GM19438 (cell line): ENCODE data around the gene PACS2.

ENCODE experiments used
- ATAC-seq: cut with Tn5 transposase; IDR thresholded peaks from one replicate; pipeline ENCODE4 v1.9.1; 2021; ENCODE audit warnings: low read depth; ENCODE audit not compliant: unreplicated experiment

Gene PACS2

DNA sequence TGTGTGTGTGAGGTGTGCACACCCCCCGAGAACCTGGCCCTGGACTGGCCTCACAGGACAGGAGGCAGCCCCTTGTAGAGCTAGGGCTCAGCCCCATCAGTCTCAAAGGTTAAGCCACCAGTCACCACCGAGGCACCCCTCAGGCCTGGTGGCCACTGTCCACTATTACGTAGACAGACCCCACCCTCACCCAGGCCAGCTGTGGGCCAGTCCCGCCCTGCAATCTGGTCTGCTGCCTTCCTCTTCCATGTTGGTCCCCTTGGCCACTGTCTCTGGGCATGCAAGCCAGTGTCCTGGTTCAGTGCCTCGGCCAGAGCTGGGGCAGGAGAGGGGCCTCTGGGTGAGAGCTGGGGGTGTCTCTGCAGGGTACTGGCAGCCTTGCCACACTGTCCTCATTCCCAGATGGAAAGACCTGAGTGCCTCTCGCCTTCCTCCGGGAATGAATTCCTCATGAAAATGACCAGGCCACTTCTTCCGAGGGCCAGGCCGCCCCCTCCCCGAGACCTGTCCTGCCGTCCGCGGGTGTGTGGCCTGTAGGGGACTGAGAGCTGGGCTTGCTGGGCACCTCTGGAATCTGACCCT is 82.9 kb downstream of the PACS2 start:
- no peak for ATAC-seq

DNA sequence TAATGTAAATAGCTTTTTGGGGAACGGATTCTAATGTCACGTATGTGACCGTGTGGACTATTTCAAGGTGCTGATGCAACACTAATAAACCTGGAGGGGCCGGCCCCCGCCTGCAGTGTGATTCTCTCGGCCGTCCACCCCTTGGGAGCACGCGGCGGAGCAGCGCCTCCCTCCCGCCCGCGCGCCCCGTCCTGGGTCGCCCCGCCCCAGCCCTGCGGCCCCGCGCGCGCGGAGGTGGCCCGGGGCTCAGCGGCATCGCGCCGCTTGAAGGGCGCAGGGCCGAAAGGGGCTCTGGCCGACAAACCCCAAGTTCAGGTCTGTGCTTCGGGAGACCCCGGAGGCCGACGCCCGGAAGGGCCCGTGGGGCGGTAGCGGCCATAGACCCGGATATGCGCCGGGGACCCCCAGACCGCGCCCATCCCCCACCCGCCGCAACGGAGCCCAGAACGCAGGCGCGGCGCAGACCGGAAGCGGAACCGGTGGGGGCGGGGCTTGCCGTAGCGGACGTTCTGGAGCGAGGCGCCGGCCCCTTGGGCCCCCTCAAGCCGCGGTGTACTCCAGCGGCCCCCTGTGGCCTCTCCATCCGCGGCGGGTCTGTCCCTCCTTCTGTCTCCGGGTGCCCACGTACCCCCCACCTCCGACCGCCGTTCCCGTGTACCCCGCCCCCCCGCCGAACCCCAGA is 83.6 kb downstream of the PACS2 start, which contains the start of gene TEX22:
Gene TEX22 (plus strand): TSS at position 495 of the 682 bp plus-strand sequence. CDS start 803 bp downstream, outside the sequence.
- ATAC-seq = peak; percentile 78

DNA sequence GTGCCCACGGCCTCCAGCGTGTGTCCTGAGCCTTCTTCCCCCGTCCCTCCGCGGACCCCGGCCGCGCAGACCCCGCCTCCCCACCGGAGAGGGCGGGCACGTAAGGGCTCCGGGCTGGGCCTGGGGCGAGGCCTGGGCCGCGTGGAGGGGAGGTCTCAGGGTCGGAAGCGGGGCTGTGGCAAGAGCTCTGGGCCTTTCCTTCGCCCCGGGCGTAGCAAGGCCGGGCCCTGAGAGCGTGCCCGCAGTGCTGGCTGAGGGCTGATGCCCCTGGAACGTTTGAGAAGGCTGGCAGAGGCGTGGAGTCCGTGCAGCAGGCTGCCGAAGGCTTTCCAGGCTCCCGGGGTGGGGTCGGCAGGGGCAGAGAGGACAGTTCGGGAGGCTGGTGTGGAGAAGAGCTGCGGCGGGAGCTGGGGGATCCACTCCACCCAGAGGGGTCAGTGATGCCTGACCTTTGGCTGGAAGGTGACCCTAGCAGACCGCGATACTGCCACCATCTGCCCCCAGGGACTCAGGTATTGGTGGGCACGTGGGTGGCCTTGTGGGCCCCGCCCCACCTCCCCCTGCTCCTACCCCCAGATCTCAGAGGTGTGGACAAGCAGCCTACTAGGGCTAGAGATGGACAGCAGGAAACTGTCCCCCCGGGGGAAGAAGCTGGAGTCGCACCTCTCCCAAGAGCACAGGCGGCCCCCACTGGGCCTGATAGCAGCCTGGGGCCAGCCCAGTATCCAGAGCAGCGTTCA is 84.3 kb downstream of the PACS2 start:
- ATAC-seq = peak; percentile 42

DNA sequence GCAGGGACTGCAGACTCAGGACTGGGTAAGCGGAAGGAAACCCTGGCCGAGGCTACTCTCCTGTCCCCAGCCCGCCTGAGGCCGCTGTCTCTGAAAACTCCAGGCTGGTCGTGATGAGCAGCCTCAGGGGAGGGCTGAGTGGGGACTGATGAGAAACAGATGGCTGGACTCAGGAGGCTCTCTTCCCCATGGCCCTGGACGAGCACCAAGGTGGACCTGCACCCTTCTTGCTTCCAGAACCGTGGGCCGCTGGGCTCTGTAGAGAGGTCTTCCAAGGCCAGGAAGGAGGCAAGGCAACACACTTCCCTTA is 84.9 kb downstream of the PACS2 start:
- ATAC-seq = no peak

DNA sequence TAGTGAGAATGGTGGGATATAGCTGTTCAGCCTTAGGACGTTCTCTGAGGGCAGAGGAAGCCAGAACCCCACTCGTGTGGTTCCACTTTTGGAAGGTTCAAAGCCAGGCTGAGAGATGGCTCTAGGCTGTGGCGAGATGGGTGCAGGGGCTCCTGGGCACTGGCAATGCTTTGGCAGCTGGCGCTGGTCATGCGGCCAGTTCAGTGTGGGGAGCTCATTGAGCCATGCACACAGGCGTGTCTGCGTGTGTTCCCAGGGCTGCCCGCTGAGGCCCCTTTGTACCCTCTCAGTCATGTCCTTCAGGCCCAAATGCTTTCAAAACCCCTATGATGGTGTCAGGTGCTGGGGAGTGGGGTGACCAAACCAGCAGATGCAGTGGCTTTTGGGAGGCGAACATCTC is 85.5 kb downstream of the PACS2 start:
- ATAC-seq = no peak

DNA sequence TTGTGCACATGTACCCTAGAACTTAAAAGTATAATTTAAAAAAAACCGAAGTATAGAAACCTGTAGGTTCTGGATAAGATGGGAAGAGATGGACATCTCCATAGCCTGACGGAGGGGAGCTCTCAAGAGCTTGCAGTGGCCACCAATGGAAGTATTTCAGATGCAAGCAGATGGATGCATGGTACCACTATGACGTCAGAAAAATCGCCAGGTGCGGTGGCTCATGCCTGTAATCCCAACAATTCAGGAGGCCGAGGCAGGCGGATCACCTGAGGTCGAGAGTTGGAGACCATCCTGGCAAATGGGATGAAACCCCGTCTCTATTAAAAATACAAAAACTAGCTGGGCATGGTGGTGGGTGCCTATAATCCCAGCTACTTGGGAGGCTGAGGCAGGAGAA is 87.2 kb downstream of the PACS2 start:
- no peak for ATAC-seq

DNA sequence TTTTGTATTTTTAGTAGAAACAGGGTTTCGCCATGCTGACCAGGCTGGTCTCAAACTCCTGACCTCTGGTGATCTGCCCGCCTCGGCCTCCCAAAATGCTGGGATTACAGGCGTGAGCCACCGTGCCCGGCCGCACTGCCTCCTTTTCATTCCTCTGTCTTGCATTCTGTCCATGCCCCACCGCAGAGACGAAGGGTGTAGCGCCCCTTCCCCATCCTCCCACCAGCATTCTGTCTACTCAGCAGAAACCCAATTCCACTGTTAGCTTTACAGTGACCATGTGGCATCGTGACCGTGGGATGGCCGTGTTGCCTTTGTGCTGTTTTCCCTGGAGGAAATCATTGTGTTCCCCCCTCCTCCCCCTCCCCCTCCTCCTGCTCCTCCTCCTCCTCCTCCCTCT is 94.0 kb downstream of the PACS2 start:
- ATAC-seq = no peak

DNA sequence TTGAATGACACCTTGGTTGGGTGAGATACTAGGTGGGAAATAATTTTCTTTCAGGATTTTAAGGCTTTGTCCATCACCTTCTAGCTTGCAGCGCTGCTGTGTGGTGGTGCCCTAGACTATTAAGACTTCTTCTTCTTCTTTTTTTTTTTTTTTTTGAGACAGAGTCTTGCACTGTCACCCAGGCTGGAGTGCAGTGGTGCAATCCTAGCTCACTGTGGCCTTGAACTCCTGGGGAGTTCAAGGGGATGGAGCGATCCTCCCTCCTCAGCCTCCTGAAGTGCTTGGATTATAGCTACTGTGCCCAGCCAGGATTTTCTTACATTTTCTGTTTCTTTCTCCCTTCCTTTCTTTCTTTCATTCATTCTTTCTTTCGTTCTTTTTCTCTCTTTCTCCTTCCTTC is 94.8 kb downstream of the PACS2 start:
- ATAC-seq = no peak

DNA sequence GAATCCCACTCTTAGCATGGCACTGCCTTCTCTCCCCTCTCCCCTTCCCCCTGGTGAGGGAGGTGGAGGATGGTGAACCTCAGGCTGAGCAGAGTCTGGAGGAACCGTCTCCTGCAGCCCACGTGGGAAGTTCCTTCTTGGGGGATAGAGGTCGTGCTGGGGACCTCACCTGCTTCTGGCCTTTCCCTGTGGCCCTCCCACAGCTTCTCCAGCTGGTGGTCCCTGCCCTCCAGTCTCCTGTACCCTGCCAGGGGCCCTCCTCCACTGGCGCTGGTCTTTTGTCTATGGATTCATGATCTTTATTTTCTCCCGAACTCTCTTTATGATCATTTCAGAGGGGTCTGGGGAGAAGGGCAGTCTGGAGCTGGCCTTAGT is 96.1 kb downstream of the PACS2 start:
- ATAC-seq = no peak

DNA sequence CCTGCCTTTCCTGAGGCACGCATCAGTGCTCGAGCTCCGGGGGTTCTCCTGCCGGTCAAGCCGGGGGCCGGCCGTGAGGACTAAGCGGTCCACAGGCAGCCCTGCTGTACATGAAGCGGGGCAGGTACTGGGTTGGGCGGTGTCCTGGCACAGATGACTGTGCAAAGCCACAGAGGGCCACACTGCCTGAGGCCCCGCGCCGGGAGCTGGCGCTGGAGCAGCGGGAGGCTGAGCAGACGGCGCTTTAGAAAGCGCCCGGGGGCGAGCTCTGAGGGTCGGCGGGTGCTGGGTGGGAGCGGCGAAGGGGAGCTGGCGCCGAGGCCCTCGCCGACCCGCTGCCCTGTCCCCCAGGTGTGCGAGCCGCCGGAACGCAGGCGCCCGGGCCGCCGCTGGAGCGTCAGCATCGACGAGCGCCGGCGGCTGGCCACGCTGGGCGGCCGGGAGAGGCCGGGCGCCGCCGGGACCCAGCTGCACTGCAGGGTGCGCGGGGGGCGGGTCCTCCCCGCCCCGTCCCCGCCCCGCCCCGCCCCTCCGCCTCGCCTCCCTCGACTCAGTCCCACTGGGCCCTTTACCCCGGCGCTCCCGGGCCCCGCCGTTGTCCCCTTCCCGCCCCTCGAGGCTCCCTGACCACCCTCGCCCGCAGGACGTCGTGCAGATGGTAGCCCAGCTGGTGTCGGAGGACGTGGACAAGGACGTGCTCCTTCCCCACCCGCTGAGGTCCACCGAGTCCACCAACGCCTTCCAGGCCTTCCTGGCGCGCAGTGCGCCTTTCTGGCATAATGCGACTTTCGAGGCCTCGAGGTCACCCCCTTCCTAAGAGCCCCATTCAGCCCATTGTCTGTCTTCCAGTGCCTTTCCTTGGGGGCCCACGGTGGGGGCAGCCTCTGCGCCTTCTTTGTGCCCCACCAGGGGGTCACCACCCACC is 96.7 kb downstream of the PACS2 start:
- ATAC-seq = no peak

DNA sequence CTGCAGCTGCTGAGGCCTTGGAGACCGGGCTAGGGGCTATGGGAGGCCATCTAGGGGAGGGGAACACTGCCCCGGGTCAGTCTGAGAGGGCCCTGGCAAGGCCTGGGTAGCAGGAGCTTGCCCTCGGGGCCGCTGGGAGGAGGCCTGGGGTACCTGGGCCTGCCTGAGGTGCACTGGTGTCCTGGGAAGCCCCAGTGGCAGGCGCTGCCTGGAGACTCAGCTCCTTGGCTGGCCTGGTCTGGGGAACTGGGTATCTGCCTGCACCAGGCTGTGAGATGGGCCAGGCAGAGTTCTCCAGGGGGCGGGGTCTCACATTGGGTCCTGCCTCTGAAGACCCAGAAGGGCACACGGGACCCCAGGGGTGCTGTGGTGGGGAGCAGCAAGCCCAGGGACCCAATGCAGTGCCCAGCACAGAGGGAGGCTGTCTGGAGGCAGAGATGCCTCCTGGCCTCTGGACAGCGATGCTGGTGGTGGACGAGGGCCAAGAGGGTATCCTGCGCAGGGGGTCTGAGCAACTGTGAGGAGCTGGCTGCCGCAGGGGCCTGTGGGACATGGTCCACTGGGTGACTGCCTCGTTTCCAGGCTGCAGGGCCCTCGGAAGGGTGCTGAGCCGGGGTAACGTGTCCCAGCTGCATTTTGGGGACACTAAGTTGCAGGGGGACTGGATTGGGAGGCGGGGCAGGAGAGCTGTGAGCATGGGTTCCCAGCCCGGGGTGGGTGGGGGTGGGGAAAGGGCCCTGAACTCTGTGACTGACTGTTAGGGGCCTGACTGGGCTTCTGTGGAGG is 97.6 kb downstream of the PACS2 start:
- ATAC-seq = no peak

DNA sequence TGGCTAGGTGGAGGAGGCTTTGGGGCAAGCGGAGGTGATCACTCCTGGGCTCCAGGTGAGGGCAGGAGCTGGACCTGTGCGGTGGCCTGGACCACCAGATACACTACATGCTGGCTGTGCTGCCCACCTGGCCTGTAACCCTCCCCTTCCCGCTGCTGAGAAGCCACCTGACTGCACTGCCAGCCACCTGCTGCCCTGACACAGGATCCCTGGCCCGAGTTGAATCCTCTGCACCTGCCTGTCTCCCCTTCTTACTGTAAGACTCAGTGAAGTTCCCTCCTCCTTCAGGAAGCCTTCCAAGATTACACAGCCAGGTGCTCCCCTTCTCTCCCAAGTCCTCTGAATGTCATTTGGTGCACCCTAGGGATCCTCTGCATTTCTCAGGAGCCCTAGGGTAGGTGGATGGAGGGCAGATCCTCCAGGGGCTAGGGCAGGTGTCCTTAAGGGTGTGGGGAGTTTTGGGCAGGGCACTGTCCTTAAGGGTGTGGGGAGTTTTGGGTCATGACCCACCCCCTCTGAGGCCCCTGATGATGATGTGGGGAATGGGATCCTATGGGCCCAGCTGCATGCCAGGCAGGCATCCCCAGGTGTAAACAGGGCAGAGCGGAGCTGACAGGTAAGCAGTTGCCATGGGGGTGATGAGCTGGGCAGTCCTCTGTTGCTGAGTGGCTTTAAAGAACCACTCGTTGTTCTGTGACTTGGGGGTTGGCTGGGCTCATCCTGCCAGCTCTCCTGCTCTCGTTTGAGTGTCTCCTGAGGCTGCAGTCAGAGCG is 98.4 kb downstream of the PACS2 start:
- ATAC-seq = no peak

DNA sequence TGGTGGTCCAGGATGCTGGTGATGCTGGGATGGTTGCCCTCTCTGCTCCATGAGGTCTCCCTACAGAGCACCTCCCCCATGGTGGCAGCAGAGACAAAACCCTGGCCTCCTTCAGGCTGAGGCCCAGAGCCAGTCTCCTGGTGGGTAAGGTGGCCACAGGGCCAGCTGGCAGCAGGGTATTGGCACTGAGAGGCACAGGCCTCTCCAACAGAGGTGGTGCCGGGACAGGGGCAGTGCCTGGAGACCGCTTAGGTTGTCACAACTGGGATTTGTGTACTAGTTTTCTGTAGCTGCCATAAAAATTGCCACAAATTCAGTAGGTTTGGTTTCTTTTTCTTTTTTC is 99.0 kb downstream of the PACS2 start:
- ATAC-seq = no peak

DNA sequence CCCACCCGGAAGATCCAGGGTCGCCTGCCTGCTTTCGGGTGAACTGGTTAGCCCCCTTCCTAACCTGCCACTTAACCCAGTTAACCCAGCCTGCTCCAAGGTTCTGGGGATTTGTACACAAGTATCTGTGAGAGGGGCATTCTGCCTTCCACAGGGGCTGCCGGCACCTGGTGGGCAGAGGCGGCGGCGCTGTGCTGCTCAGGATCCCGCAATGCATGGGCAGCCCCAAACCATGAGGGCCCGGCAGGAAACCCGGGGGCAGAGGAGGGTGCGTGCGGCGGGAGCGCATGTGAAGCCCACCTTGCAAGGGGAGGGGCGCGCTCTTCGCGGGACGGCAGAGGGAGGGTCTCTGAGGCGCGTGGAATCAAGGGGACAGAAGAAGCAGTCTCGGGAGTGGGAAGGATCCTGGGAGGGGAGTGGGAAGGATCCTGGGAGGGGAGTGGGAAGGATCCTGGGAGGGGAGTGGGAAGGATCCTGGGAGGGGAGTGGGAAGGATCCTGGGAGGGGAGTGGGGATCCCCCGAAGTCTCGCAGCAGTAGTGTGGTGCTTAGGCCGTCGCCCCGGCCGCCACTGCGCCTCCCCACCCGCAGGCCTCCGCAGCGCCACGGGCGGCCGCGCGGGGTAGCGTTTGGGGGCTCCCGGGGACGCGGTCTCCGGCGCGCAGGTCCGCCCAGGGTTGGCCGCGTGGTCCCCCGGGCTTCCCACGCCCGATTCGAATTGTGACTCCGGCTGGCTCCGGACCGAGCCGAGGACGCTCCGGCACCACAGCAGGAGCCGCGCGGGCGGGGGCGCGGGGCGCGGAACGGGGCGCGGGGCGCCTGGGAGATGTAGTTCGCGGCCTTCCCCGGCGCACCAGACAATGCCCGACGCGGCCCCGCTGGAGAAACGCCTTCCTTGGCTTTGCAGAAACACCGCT is 100.2 kb downstream of the PACS2 start:
- ATAC-seq = no peak

DNA sequence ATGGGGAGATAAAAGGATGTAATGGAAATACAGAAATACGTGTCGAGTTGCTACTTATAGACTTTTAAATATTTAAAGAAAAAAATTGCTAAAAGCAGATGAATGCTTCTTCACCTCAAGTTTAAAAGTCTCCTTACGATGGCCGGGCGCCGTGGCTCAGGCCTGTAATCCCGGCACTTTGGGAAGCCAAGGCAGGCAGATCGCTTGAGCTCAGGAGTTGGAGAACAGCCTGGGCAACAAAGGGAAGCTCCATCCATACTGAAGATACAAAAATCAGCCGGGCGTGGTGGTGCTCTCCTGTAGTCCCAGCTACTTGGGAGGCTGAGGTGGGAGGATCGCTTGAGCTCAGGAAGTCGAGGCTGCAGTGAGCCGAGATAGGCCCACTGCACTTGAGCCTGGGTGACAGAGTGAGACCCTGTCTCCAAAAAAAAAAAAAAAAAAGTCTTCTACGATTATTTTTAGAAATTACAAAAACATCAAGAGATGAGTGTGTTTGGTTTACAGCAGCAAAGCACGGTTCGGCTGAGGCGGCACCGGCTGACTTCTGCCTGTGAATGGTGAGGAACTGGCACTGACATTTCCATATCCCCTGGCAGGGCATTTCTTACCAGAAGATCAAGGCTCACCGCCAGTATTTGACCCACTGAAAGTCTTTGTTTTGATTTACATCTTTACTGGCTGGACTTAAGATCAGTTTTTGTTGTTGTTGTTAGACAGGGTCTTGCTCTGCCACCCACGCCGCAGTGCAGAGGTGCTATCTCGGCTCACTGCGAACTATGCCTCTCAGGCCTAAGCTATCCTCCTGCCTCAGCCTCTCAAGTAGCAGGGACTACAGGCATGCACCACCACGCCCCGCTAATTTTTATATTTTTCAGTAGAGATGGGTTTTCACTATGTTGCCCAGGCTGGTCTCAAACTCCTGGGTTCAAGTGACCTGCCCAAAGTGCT is 101.2 kb downstream of the PACS2 start:
- ATAC-seq = no peak

DNA sequence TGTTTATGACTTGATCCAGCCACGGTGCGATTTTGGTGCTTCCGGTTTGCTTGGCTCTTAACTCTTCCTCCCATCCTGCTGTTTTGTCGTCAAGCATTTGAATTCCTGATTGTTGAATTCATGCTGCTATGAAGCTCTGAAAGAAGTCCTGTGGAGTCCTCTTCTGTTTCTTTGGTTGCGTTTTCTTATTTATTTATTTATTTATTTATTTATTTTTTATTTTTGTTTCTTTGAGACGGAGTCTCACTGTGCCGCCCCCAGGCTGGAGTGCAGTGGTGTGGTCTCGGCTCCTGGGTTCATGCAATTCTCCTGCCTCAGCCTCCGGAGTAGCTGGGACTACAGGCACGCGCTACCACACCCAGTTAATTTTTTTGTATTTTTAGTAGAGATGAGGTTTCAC is 102.1 kb downstream of the PACS2 start:
- ATAC-seq = no peak

DNA sequence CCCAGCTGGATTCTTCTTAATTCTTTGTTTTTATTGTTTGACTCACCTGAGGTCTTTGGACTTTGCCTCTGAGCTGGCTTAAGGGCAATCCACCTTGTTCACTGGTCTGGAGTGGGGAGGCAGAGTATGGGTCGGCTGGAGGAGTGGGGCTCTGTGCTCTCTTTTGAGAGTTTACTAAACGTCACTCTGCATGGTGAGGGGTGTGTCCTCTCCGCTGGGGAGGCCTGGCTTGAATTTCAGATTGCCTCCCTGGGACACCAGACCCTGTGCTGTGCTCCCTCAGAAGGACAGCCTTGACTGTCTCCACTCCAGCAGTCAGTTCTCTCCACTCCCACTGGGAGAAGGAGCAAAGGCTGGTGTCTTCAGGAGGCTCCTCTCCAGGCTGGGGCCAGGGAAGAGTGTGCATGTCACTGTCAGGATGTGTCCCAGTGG is 103.2 kb downstream of the PACS2 start:
- no peak for ATAC-seq
